Measurements from ENCODE around the gene GRN. TPM values are rescaled to one million over a fixed set of nuclear protein-coding genes. Genes with fewer than 3 reads are reported as not detected.

The GRN gene
- total RNA-seq, 1 experiment from 2014 or later, result 127 TPM

DNA sequence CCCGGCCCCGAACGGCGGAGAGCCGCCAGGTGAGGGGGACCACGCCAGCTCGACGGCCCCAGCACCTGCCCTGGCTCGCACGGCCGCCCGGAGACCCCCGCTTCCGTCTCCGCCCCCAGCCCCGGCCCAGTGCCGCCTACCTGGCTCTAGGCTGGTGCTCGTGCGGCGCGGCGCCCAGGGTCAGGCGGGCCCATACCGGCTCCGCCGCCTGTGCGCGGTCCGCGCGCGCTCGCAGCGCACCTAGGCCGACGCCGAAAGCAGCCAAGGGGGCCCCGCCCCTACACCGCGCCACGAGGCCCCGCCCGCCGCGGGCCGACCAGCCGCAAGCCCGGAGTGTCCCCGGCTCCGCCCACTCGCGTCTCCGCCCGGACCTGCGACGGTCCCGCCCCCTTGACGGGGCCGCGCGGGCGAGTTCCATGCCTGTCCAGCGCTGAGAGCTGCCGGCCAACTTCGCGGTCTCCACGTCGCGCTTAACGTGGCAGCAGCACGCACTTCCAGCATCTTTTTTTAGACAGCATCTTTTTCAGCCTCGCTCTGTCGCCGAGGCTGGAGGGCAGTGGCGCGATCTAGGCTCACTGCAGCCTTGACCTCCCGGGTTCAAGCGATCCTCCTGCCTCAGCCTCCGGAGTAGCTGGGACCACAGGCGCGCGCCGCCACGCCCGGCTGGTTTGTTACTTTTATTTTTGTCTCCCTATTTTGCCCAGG, 20.4 kb upstream of the GRN start, which contains the start of gene SLC25A39:
Gene SLC25A39, minus strand, starts transcription at position 253 of the 705 bp plus-strand sequence. CDS start 1,261 bp downstream, outside the sequence.
- Histone ChIP-seq H3K4me2 (ENCODE audit: insufficient read depth, insufficient read length, low read length) (peak within 1 kb of the TSS; percentile 76), H4K91ac (ENCODE audit: insufficient read length, low read depth, low read length) (no peak within 1 kb of the TSS), H2AK5ac (ENCODE audit: insufficient read length, low read length) (no peak within 1 kb of the TSS), H3K23ac (ENCODE audit: insufficient read length, low read depth, low read length) (no peak within 1 kb of the TSS), H4K5ac (ENCODE audit: insufficient read length, low read depth, low read length) (no peak within 1 kb of the TSS), H2BK120ac (ENCODE audit: low read depth, low read length, poor library complexity, severe bottlenecking) (no peak within 1 kb of the TSS), H3K79me2 (ENCODE audit: insufficient read depth, low read length) (peaks cover 4% of the 10 kb centered on the region; the same call in 1 of the 2 replicates), H2BK20ac (ENCODE audit: low read depth, low read length, poor library complexity, severe bottlenecking) (no peak within 1 kb of the TSS), H3K27me3 (ENCODE audit: insufficient read depth, low read length) (no peaks in the 10 kb centered on the region), H3K27ac (ENCODE audit: insufficient read length, low read depth, low read length) (no peak within 1 kb of the TSS), H2BK5ac (ENCODE audit: insufficient read length, low read length) (no peak within 1 kb of the TSS), H4K20me1 (ENCODE audit: control insufficient read depth, insufficient read depth, insufficient read length) (no peaks in the 10 kb centered on the region), H3K9me3 (ENCODE audit: control insufficient read depth, low read depth, low read length) (no peaks in the 10 kb centered on the region), H3K18ac (ENCODE audit: insufficient read length, low read depth, low read length) (peak within 1 kb of the TSS; percentile 22), H3K9ac (ENCODE audit: extremely low read depth, insufficient read length, low read length) (peak within 1 kb of the TSS; percentile 57), H3K4ac (ENCODE audit: low read depth, low read length) (no peak within 1 kb of the TSS), H3K56ac (ENCODE audit: insufficient read length, low read depth, low read length) (no peak within 1 kb of the TSS), H3K4me1 (ENCODE audit: insufficient read depth, low read length) (no peaks in the 10 kb centered on the region), H2BK15ac (ENCODE audit: low read depth, low read length) (no peak within 1 kb of the TSS), H2AFZ (ENCODE audit: low read length) (no peak within 1 kb of the TSS), H3K23me2 (ENCODE audit: insufficient read length, low read depth, low read length, poor library complexity, severe bottlenecking) (peaks cover 13% of the 10 kb centered on the region), H3K14ac (ENCODE audit: insufficient read depth, low read length) (peak within 1 kb of the TSS; percentile 51), H3T11ph (ENCODE audit: low read length) (no peak within 1 kb of the TSS), H2BK12ac (ENCODE audit: insufficient read length, low read depth, low read length) (no peak within 1 kb of the TSS), H4K8ac (replicated peaks; ENCODE audit: insufficient read length, low read depth, low read length) (no peak within 1 kb of the TSS), H3K79me1 (ENCODE audit: insufficient read depth, low read depth, low read length, poor library complexity, severe bottlenecking) (peaks cover 4% of the 10 kb centered on the region)
- no CpG with 5 or more reads among the region's 85 CpGs for WGBS (ENCODE audit: extremely low coverage, insufficient read length, low lambda C conversion rate)
- peak; percentile 96 for DNase-seq
- Mint-ChIP-seq H3K9me3 (no peaks in the 10 kb centered on the region), H3K36me3 (ENCODE audit: insufficient read depth in 1 of 3, low read depth in 3 of 3) (peaks cover 16 to 38% (median 24%) of the 10 kb centered on the region in 3 experiments), H3K27me3 (ENCODE audit: low read depth) (peaks cover 19% of the 10 kb centered on the region), H3K4me3 (peak within 1 kb of the TSS; percentile 88 to 94), H3K4me1 (peaks cover 6 to 19% of the 10 kb centered on the region in 2 experiments), H3K27ac (peak within 1 kb of the TSS in 1 of 3 experiments; percentile 23; a peak in 1 of 7 replicates)
- TF ChIP-seq, protein P1, sequence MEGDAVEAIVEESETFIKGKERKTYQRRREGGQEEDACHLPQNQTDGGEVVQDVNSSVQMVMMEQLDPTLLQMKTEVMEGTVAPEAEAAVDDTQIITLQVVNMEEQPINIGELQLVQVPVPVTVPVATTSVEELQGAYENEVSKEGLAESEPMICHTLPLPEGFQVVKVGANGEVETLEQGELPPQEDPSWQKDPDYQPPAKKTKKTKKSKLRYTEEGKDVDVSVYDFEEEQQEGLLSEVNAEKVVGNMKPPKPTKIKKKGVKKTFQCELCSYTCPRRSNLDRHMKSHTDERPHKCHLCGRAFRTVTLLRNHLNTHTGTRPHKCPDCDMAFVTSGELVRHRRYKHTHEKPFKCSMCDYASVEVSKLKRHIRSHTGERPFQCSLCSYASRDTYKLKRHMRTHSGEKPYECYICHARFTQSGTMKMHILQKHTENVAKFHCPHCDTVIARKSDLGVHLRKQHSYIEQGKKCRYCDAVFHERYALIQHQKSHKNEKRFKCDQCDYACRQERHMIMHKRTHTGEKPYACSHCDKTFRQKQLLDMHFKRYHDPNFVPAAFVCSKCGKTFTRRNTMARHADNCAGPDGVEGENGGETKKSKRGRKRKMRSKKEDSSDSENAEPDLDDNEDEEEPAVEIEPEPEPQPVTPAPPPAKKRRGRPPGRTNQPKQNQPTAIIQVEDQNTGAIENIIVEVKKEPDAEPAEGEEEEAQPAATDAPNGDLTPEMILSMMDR (conservative IDR thresholded peaks at IDR 0.05), result no peak

Measured in H9 (cell line).